Measurements from ENCODE around the gene RNASEH2A.

The RNASEH2A gene

GRCh38 chr19:12784394-12784870 lies 22.0 kb upstream of the RNASEH2A start:
- ChIA-PET POLR2A (interaction anchor here (0.6 to 3.8 kb wide), 2 partner anchors 8 to 1186 kb away, joined by 3 to 96 read pairs; partner anchors contain the start of gene JUNB), CTCF (no interaction called here)
- TF ChIP-seq CTCF (IDR thresholded peaks at IDR 0.05; ENCODE audit: insufficient read depth, low read length, missing control alignments), result no peak
- DNase-seq (ENCODE audit: low read depth, low spot score), result no peak
- H3K4me3 ChIP-seq (ENCODE audit: low read depth, low read length), result no peak overlapping the region

- CTCF ChIA-PET, result interaction anchor here (2.4 to 4.7 kb wide), 2 partner anchors 7 to 12 kb away, joined by 12 to 58 read pairs; no protein-coding TSS in a partner anchor
- POLR2A ChIA-PET, result no interaction called here
- DNase-seq (ENCODE audit: low read depth, low spot score), result no peak
- no peak overlapping the region for H3K4me3 ChIP-seq (ENCODE audit: low read depth, low read length)
- no peak for TF ChIP-seq CTCF (IDR thresholded peaks at IDR 0.05; ENCODE audit: insufficient read depth, low read length, missing control alignments)
Measured at GRCh38 chr19:12784871-12785430, 21.4 kb upstream of the RNASEH2A start.

GRCh38 chr19:12785431-12786031 lies 20.9 kb upstream of the RNASEH2A start:
- no peak overlapping the region for H3K4me3 ChIP-seq (ENCODE audit: low read depth, low read length)
- DNase-seq (ENCODE audit: low read depth, low spot score), result no peak
- POLR2A ChIA-PET, result no interaction called here
- CTCF ChIA-PET, result interaction anchor here (0.7 to 4.7 kb wide), 4 partner anchors 8 to 25 kb away, joined by 3 to 58 read pairs (median 8); no protein-coding TSS in a partner anchor
- no peak for TF ChIP-seq CTCF (IDR thresholded peaks at IDR 0.05; ENCODE audit: insufficient read depth, low read length, missing control alignments)

- H3K4me3 ChIP-seq (ENCODE audit: low read depth, low read length), result no peak overlapping the region
- CTCF ChIA-PET, result interaction anchor here (0.9 to 4.7 kb wide), 4 partner anchors 9 to 25 kb away, joined by 3 to 58 read pairs (median 22); no protein-coding TSS in a partner anchor
Measured at GRCh38 chr19:12786141-12786870, 20.1 kb upstream of the RNASEH2A start.

GRCh38 chr19:12786952-12787351 lies 19.4 kb upstream of the RNASEH2A start:
- POLR2A ChIA-PET, result no interaction called here
- H3K4me3 ChIP-seq (ENCODE audit: low read depth, low read length), result no peak overlapping the region
- TF ChIP-seq CTCF (IDR thresholded peaks at IDR 0.05; ENCODE audit: insufficient read depth, low read length, missing control alignments), result no peak
- no peak for DNase-seq (ENCODE audit: low read depth, low spot score)
- CTCF ChIA-PET, result interaction anchor here (2.4 to 4.7 kb wide), 4 partner anchors 9 to 26 kb away, joined by 12 to 58 read pairs (median 24); no protein-coding TSS in a partner anchor

More at GRCh38 chr19:12786141-12786870, 20.1 kb upstream of the RNASEH2A start:
- no peak for TF ChIP-seq CTCF (IDR thresholded peaks at IDR 0.05; ENCODE audit: insufficient read depth, low read length, missing control alignments)
- POLR2A ChIA-PET, result no interaction called here
- DNase-seq (ENCODE audit: low read depth, low spot score), result no peak

- no peak for DNase-seq (ENCODE audit: low read depth, low spot score)
- TF ChIP-seq CTCF (IDR thresholded peaks at IDR 0.05; ENCODE audit: insufficient read depth, low read length, missing control alignments), result no peak
- CTCF ChIA-PET, result interaction anchor here (2.4 to 4.7 kb wide), 4 partner anchors 9 to 26 kb away, joined by 12 to 58 read pairs (median 24); no protein-coding TSS in a partner anchor
- H3K4me3 ChIP-seq (ENCODE audit: low read depth, low read length), result no peak overlapping the region
- POLR2A ChIA-PET, result no interaction called here
Measured at GRCh38 chr19:12787458-12787857, 18.9 kb upstream of the RNASEH2A start.
